NCI-H2196 treated with DMSO at 0.1 percent for 48 hours (cell line): ENCODE measurements around the gene TBCD.

Source experiments
- DNase-seq: peaks from one replicate; lab custom pipeline; 2025; ENCODE audit not compliant: unreplicated experiment; lab: John Stamatoyannopoulos, UW

Gene TBCD

DNA sequence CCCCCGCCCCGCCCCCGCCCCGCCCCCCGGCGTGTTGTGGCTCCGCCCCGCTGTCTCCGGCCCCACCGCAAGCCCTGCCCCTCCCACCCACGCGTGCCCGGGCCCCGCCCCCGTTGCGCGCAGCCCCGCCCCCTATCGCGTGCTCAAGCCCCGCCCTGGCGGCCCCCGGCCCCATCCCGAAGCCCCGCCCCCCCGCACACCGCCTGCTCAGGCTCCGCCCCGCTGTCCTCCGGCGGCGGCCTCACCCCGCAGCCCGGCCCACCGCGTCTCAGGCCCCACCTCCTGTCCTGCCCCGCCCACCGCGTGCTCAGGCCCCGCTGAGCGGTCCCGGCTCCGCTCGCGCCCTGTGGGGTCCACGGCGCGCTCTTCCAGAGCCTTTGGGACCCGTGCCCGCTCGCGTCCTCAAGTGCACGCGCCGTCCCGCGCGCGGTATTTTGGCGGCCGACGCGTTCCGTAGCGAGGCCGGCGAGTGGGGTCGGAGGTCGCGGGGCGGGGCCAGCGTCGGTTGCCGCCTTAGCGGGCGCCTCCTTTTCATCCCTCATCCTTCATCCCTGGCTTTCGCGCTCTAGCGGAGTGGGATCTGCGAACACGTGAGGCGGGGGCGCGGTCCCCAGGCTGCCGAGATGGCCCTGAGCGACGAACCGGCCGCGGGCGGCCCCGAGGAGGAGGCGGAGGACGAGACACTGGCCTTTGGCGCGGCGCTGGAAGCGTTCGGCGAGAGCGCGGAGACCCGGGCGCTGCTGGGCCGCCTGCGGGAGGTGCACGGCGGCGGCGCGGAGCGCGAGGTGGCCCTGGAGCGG, at the start of gene TBCD:
Gene TBCD, plus strand, starts transcription at position 495 of the 800 bp plus-strand sequence. Its CDS starts 129 bp downstream, at position 624.
- peak; percentile 99 for DNase-seq

DNA sequence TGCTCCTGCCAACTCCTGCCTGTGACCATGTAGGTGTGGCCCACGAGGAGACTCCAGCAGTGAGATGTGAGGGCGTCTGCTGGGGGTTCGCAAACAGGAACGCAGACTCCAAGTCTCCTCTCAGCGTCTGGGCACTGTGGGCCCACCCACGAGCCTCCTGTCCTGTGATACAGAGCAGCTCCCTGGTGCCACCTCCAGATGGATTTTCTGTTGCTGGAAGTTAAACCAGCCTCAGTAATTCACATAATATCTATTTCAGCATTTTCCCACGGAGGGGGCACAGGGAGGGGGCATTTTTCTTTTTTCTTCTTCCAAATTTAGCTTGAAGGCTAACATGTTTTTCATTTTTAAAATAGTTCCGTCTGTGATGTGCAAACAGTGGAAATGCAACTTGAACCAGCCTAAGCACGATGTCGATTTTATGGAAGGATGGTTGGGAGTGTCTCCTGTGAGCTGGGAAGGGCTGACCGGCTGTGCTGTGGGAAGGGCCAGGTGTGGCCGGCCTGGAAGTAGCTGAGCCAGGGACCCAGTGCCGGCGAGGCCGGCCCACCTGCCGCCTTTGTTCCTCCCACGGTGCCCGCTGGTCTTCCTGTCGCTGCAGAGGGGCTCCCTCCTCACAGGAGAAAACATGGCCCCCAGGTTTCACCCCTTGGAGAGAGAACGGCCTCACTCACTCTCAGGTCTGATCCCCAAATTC, 49.5 kb upstream of the TBCD start:
- DNase-seq, result no peak

GRCh38 chr17:82703036-82703745, 48.7 kb upstream of the TBCD start:
- no peak for DNase-seq

GRCh38 chr17:82703935-82704865, 47.7 kb upstream of the TBCD start:
- no peak for DNase-seq

- DNase-seq, result no peak
These were observed 47.0 kb upstream of the TBCD start for GRCh38 chr17:82704886-82705285.

GRCh38 chr17:82705756-82706155, 46.1 kb upstream of the TBCD start:
- DNase-seq, result no peak

GRCh38 chr17:82709024-82709675, 42.7 kb upstream of the TBCD start:
- DNase-seq, result no peak

GRCh38 chr17:82709676-82710498, 42.0 kb upstream of the TBCD start:
- no peak for DNase-seq

DNA sequence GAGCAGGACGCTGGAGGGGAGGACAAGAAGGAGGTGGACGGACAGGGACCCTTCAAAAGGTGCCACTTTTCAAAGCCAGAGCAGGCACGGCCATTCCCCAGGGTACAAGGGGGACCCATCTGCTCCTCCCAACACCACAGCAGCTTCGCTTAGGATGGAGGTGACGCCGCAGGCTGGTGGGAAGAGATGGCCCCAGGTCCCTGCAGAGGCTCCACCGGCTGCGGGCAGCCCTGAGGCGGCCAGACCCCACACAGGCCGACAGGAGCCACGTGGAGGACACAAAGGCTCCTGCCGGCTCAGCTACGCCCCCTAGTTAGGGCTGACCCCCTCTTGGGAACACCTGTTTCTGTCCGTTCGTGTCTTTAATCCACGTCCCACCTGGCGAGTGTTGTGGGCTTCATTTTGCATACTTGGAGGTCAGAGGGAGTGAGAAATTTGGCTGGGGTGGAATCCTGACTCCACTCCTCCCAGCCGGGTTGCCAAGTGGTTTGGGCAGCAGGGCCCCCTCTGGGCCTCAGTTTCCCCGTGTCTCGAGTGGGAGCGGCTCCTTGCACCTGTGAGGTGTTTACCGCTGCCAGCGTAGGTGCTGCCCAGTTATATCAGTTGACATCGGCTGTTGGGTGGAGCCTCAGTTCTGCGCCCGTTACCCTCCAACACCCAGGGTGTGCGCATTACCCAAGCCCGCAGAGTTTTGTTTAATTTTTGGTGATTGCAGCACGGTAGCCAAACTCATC, 41.2 kb upstream of the TBCD start:
- no peak for DNase-seq

DNA sequence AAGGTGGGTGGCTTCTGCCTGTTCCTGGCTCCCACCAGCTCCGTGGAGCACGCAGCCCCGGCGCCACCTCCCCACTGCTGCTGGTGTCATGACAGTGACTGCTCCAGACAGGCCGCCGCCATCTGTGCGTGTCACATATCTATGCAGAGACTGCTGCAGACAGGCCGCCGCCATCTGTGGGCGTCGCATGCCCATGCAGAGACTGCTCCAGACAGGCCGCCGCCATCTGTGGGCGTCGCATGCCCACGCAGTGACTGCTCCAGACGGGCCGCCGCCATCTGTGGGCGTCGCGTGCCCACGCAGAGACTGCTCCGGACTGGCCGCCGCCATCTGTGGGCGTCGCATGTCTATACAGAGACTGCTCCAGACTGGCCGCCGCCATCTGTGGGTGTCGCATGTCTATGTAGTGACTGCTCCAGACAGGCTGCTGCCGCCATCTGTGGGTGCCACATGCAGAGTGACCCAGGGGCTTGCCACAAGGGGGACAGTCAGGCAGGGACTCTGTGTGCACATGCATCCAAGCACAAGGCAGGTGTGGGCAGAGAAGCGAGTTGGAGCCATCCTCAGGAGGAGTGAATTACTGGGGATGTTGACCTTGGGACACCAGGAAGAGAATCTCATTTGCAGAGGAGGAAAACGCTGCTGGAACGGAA, 38.7 kb upstream of the TBCD start:
- DNase-seq, result no peak

DNA sequence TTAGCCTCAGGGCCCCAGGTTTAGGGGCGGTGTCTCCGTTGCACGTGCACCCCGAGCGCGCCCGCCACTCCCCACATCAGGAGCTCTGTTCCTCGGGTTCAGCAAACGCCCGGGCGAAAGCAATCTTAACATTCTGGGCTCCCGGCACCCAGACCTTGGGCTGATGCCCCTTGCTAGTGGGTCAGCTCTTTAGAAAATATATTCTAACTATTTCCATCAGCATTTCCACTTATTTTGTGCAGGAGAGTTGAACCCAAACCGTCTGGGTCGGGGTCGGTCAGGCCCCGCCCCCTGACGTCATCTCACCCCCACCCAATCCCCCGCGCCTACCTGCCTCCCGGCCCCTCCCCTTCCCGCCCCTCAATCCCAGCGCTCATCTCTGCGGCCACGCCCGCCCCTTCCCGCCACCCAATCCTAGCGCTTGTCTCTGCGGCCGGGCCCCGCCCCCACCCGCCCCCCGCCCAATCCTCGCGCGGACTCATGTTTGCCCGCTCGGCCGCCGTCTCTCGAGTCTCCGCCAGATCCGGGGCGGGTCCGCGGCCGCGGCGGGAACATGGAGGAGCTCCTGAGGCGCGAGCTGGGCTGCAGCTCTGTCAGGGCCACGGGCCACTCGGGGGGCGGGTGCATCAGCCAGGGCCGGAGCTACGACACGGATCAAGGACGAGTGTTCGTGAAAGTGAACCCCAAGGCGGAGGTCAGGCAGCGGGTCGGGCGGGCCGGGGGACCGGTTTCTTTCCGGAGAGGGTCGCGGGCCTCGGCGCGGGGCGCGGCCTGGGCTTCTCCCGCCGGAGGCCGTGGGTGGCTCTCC, 35.5 kb upstream of the TBCD start, which contains the start of gene FN3KRP:
Gene FN3KRP, plus strand, starts transcription at position 504 of the 808 bp plus-strand sequence. Its CDS starts 50 bp downstream, at position 554.
- DNase-seq, result peak; percentile 96

DNA sequence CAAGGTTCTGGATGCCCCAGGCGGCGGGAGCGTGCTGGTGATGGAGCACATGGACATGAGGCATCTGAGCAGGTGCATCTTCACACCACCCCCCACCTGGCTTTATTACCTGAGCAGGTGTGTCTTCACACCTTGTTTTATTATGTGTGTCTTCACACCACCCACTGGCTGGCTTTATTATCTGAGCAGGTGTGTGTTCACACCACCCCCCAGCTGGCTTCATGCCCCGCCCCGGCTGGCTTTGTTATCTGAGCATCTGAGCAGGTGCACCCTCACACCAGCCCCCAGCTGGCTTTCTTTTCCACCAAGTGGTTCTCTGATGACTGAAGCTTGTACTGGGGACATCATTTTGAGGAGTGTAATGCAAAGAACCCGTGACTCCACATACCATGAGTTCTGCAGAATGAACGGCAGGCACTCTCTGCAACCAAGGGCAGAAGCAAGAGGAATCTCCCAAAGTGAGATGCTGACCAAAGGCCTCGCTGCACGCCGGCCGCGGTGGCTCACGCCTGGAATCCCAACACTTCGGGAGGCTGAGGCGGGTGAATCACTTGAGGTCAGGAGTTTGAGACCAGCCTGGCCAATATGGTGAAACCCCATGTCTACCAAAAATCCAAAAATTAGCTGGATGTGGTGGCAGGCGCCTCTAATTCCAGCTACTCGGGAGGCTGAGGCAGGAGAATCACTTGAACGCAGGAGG, 32.7 kb upstream of the TBCD start:
- DNase-seq, result peak; percentile 31

DNA sequence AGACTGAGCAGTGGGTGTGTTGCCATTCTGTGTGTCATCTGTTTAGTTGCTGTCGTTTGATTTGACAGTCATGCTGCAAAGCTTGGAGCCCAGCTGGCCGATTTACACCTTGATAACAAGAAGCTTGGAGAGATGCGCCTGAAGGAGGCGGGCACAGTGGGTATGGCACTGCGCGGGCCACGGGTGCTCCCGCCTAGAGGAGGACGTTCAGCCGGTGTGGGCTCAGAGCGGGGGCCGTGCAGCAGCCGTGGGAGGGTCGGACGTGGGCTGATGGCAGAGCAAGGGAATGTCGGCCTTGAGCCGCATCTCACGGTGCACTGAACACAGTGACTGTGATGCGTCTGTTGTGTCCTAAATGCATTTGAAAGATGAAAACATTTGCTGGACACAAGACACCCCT, 31.7 kb upstream of the TBCD start:
- no peak for DNase-seq

- no peak for DNase-seq
These were observed 29.4 kb upstream of the TBCD start for GRCh38 chr17:82722341-82723013.

DNA sequence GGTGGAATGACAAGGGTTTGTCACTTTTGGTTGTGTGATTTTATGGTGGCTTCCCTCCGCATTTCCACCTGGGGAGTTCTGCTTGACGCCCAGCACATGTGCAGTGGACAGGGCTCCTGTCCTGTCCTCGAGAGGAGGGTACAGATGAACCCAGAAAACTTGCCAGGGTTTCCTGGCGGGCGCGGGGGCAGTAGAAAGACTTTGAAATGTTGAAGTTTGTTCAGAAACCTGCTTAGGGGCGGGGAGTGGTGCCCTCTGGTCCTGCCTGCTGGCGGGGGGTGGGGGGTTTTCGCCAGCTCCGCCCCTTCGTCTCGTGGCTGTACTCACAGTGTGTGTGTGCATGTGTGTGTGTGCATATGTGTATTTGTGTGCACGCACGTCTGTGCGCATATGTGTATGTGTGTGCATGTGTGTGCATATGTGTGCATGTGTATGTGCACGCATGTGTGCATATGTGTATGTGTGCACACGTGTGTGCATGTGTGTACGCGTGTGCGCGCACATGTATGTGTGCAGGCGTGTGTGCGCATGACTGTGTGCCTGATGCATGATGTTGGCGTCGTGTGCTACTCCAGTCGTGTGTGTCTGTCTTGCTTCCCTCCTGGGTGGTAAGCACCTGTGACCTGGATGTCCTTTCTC, 28.6 kb upstream of the TBCD start:
- DNase-seq, result no peak

GRCh38 chr17:82726427-82726826, 25.4 kb upstream of the TBCD start:
- DNase-seq, result no peak
